Activated naive CD4-positive, alpha-beta T cell treated with anti-CD3 and anti-CD28 coated beads, Interleukin-2, amount 10 ng/mL, durations not matched to agents 5 hours and 36 hours (primary cell): ENCODE measurements around the gene ZBED2. TPM values are rescaled to one million over a fixed set of nuclear protein-coding genes. Genes with fewer than 3 reads are reported as not detected.

Experiments used
- total RNA-seq, 2 experiments: library from RNA; stranded (reverse); gene quantifications; one replicate each; pipeline ENCODE4 v1.2.3, GENCODE V29; 2021

ZBED2 gene, protein sequence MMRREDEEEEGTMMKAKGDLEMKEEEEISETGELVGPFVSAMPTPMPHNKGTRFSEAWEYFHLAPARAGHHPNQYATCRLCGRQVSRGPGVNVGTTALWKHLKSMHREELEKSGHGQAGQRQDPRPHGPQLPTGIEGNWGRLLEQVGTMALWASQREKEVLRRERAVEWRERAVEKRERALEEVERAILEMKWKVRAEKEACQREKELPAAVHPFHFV
- total RNA-seq: 1 to 10 TPM; 2.3 TPM

GRCh38 chr3:111595232-111595631, at the start of gene ZBED2:
ZBED2 (minus strand) TSS chr3:111595346; CDS start chr3:111594201, 1,145 bp downstream.

Other genes with a start within 250 kb of the ZBED2 start
- 100 to 1,000 TPM; 313 to 318 TPM for gene CD96, start 53.1 kb downstream of the ZBED2 start, total RNA-seq
- gene PLCXD2, start 79.3 kb upstream of the ZBED2 start, total RNA-seq: 10 to 100 TPM; 14.7 to 15.0 TPM